T-cell (primary cell): ENCODE results near the gene SEMA4C. TPM values are rescaled to one million over a fixed set of nuclear protein-coding genes. Genes with fewer than 3 reads are reported as not detected.

Experiments
- ATAC-seq, 4 experiments: fragments of 200-7000 bp in 3 of 4; fragments of 150-1000 bp in 1 of 4; cut with Tn5 transposase; replicated peaks in 1 of 4; 1 replicate in 3 of 4; 2 replicates in 1 of 4; pipeline ENCODE4 v1.10.0; 2021; ENCODE audit warnings: moderate library complexity in 3 of 4, mild to moderate bottlenecking in 2 of 4, moderate number of reproducible peaks in 1 of 4
- CTCF ChIA-PET, 2 donors: fragments of 300-600 bp; sonication (Branson Sonifier 250); formaldehyde crosslinking; loops; one replicate each; lab custom pipeline; 2022; ENCODE audit warnings: antibody characterized with exemption in 2 of 2; lab: Charles Lee
- POLR2A ChIA-PET, 2 donors: fragments of 300-600 bp; sonication (Branson Sonifier 250); formaldehyde crosslinking; loops; one replicate each; lab custom pipeline; 2022; ENCODE audit warnings: antibody characterized with exemption in 2 of 2; lab: Charles Lee
- DNase-seq, 35 experiments: peaks; one replicate each; pipeline versions ENCODE4 v3.0.0 to v3.0.0-alpha.2; 2013 to 2023
- H3K27ac ChIP-seq: one replicate; pipeline ENCODE4 v1.5.1; 2013; ENCODE audit warnings: low read length
- H3K27me3 ChIP-seq, 2 experiments: replicated peaks in 1 of 2; 1 replicate in 1 of 2; 2 replicates in 1 of 2; pipeline versions ENCODE4 v1.6.1 to v1.7.0; 2013; ENCODE audit warnings: low read length in 1 of 2, mixed read lengths in 1 of 2; ENCODE audit not compliant: control insufficient read depth in 2 of 2, insufficient read depth in 2 of 2; ENCODE audit errors: extremely low read depth in 1 of 2
- H3K36me3 ChIP-seq, 2 donors: 1 replicate in 1 of 2; 2 replicates in 1 of 2; pipeline versions ENCODE4 v1.6.1 to v1.7.0; 2013; ENCODE audit warnings: low read length in 1 of 2; ENCODE audit not compliant: control insufficient read depth in 2 of 2, insufficient read depth in 1 of 2; ENCODE audit errors: extremely low read depth in 1 of 2
- H3K4me1 ChIP-seq, 2 experiments: 1 replicate in 1 of 2; 2 replicates in 1 of 2; pipeline versions ENCODE4 v1.6.1 to v1.7.0; 2013; ENCODE audit warnings: low read length in 2 of 2, mixed read lengths in 1 of 2; ENCODE audit not compliant: insufficient read depth in 2 of 2, control insufficient read depth in 1 of 2; ENCODE audit errors: extremely low read depth in 1 of 2
- H3K4me3 ChIP-seq, 2 donors: 1 replicate in 1 of 2; 2 replicates in 1 of 2; pipeline versions ENCODE4 v1.5.1 to v1.7.0; 2013; ENCODE audit warnings: mild to moderate bottlenecking in 2 of 2, low read length in 1 of 2, moderate library complexity in 1 of 2; ENCODE audit not compliant: control insufficient read depth in 1 of 2; ENCODE audit errors: extremely low read depth in 1 of 2
- H3K9me3 ChIP-seq: 2 replicates; pipeline ENCODE4 v1.7.0; 2013
- H3K27ac Mint-ChIP-seq, 2 donors: one replicate each; pipeline ENCODE4 v1.8.0; 2020 to 2021; ENCODE audit warnings: mild to moderate bottlenecking in 2 of 2, mixed read lengths in 2 of 2
- H3K27me3 Mint-ChIP-seq, 2 donors: one replicate each; pipeline ENCODE4 v1.8.0; 2021 to 2022; ENCODE audit warnings: mixed read lengths in 2 of 2
- H3K36me3 Mint-ChIP-seq: one replicate; pipeline ENCODE4 v1.8.0; 2021; ENCODE audit warnings: mixed read lengths
- H3K4me1 Mint-ChIP-seq, 3 donors: one replicate each; pipeline ENCODE4 v1.8.0; 2020 to 2022; ENCODE audit warnings: mixed read lengths in 3 of 3, mild to moderate bottlenecking in 1 of 3
- H3K4me3 Mint-ChIP-seq, 3 donors: one replicate each; pipeline ENCODE4 v1.8.0; 2020 to 2022; ENCODE audit warnings: mild to moderate bottlenecking in 3 of 3, mixed read lengths in 3 of 3, moderate library complexity in 3 of 3
- H3K9me3 Mint-ChIP-seq, 3 donors: one replicate each; pipeline ENCODE4 v1.8.0; 2020 to 2022; ENCODE audit warnings: mixed read lengths in 3 of 3
- WGBS: methylation state at CpG from one replicate; pipeline ENCODE4 v1.1.5; 2013; ENCODE audit warnings: missing lambda C conversion rate; ENCODE audit not compliant: insufficient coverage; 5-methylcytosine and 5-hydroxymethylcytosine counted together
- total RNA-seq, 35 experiments: library from RNA in 6 of 35; stranded (reverse) in 6 of 35; fragments of 120-200 nt in 1 of 35; gene quantifications; one replicate each; pipeline versions ENCODE4 v1.2.1 to v1.2.4 and lab custom pipeline; 2013 to 2026

Gene SEMA4C
- total RNA-seq, 5 donors from 2014 or later (not counting 1 experiment from before 2014, with no cell fraction given), result 36.3 to 89.0 (median 72.3) TPM

- DNase-seq, result no peak
- Histone ChIP-seq H3K4me3 (no peak overlapping the region), H3K27ac (no peak overlapping the region), H3K27me3 (no peaks in the 10 kb centered on the region), H3K36me3 (no peaks in the 10 kb centered on the region), H3K4me1 (peaks cover 36 to 62% of the 10 kb centered on the region in 2 experiments), H3K9me3 (no peaks in the 10 kb centered on the region)
- ATAC-seq, result no peak
- Mint-ChIP-seq H3K4me1 (peaks cover 69 to 77% (median 71%) of the 10 kb centered on the region in 3 donors), H3K27me3 (no peaks in the 10 kb centered on the region), H3K36me3 (no peaks in the 10 kb centered on the region), H3K4me3 (peak overlapping the region in 1 of 3 donors; percentile 0), H3K9me3 (no peaks in the 10 kb centered on the region), H3K27ac (peak overlapping the region; percentile 86 to 92)
- ChIA-PET POLR2A (interaction anchor here in 1 of 2 donors (1.2 kb wide), 1 partner anchor 28 kb away, joined by 3 read pairs; no protein-coding TSS in a partner anchor), CTCF (interaction anchor here in 1 of 2 donors (0.6 kb wide), 1 partner anchor 27 kb away, joined by 7 read pairs; no protein-coding TSS in a partner anchor)
- 92% methylated on average over 9 of the region's 10 CpGs for WGBS
Measured at GRCh38 chr2:96895032-96895745, 25.3 kb upstream of the SEMA4C start.

GRCh38 chr2:96894151-96894531, 24.3 kb upstream of the SEMA4C start:
- Mint-ChIP-seq H3K9me3 (no peaks in the 10 kb centered on the region), H3K4me1 (peaks cover 70 to 79% (median 74%) of the 10 kb centered on the region in 3 donors), H3K36me3 (no peaks in the 10 kb centered on the region), H3K4me3 (no peak overlapping the region), H3K27ac (no peak overlapping the region), H3K27me3 (no peaks in the 10 kb centered on the region)
- DNase-seq, result no peak
- no peaks in the 10 kb centered on the region for H3K9me3 ChIP-seq
- CTCF ChIA-PET, result no interaction called here
- H3K27ac ChIP-seq, result no peak overlapping the region
- ATAC-seq, result no peak
- no peaks in the 10 kb centered on the region for H3K36me3 ChIP-seq
- peaks cover 36 to 56% of the 10 kb centered on the region in 2 experiments for H3K4me1 ChIP-seq
- no peak overlapping the region for H3K4me3 ChIP-seq
- WGBS, result 100% methylated on average over 1 of the region's 3 CpGs
- POLR2A ChIA-PET, result no interaction called here
- no peaks in the 10 kb centered on the region for H3K27me3 ChIP-seq

- ATAC-seq (no peak), DNase-seq (no peak)
- H3K36me3 ChIP-seq, result no peaks in the 10 kb centered on the region
- Mint-ChIP-seq H3K36me3 (no peaks in the 10 kb centered on the region), H3K9me3 (no peaks in the 10 kb centered on the region), H3K4me3 (peak overlapping the region in 2 of 3 donors; percentile 17 to 52), H3K27ac (peak overlapping the region; percentile 44 to 70), H3K27me3 (no peaks in the 10 kb centered on the region), H3K4me1 (peaks cover 68 to 79% (median 74%) of the 10 kb centered on the region in 3 donors)
- ChIA-PET CTCF (interaction anchor here in 1 of 2 donors (0.6 to 0.9 kb wide), 2 partner anchors 35 to 117 kb away, joined by 3 read pairs; partner anchors contain the start of gene ANKRD39), POLR2A (interaction anchor here in 1 of 2 donors (0.5 kb wide), 1 partner anchor 130 kb away, joined by 3 read pairs; no protein-coding TSS in a partner anchor)
- H3K4me3 ChIP-seq, result no peak overlapping the region
- H3K27me3 ChIP-seq, result no peaks in the 10 kb centered on the region
- WGBS, result 95% methylated on average over 14 of the region's 16 CpGs
- H3K27ac ChIP-seq, result no peak overlapping the region
- peaks cover 35 to 60% of the 10 kb centered on the region in 2 experiments for H3K4me1 ChIP-seq
- no peaks in the 10 kb centered on the region for H3K9me3 ChIP-seq
Measured at GRCh38 chr2:96893289-96894150, 23.6 kb upstream of the SEMA4C start.

GRCh38 chr2:96891591-96892333, 21.9 kb upstream of the SEMA4C start:
- Mint-ChIP-seq H3K27ac (peak overlapping the region; percentile 78 to 87), H3K9me3 (no peaks in the 10 kb centered on the region), H3K4me1 (peaks cover 67 to 76% (median 73%) of the 10 kb centered on the region in 3 donors), H3K27me3 (no peaks in the 10 kb centered on the region), H3K36me3 (no peaks in the 10 kb centered on the region), H3K4me3 (peak overlapping the region in 2 of 3 donors; percentile 21 to 76)
- DNase-seq (peak in 16 of 35 experiments; percentile 17 to 65 (median 35)), ATAC-seq (peak; percentile 76 to 84 (median 80))
- Histone ChIP-seq H3K4me1 (peaks cover 38 to 66% of the 10 kb centered on the region in 2 experiments), H3K4me3 (no peak overlapping the region), H3K27me3 (no peaks in the 10 kb centered on the region), H3K36me3 (no peaks in the 10 kb centered on the region), H3K9me3 (no peaks in the 10 kb centered on the region), H3K27ac (no peak overlapping the region)
- POLR2A ChIA-PET, result no interaction called here
- CTCF ChIA-PET, result interaction anchor here in 1 of 2 donors (0.9 kb wide), 1 partner anchor 63 kb away, joined by 3 read pairs; no protein-coding TSS in a partner anchor
- 37% methylated on average over 6 of the region's 11 CpGs for WGBS

- peaks cover 32 to 57% of the 10 kb centered on the region in 2 experiments for H3K4me1 ChIP-seq
- H3K27me3 ChIP-seq, result no peaks in the 10 kb centered on the region
- no peaks in the 10 kb centered on the region for H3K27me3 Mint-ChIP-seq
- peak overlapping the region; percentile 78 to 87 for H3K27ac Mint-ChIP-seq
- H3K4me1 Mint-ChIP-seq, result peaks cover 60 to 68% (median 67%) of the 10 kb centered on the region in 3 donors
- H3K27ac ChIP-seq, result no peak overlapping the region
- no peaks in the 10 kb centered on the region for H3K36me3 Mint-ChIP-seq
- H3K4me3 ChIP-seq, result no peak overlapping the region
- peak overlapping the region in 2 of 3 donors; percentile 21 to 76 for H3K4me3 Mint-ChIP-seq
- no peaks in the 10 kb centered on the region for H3K9me3 ChIP-seq
- DNase-seq (no peak), ATAC-seq (no peak)
- POLR2A ChIA-PET, result no interaction called here
- H3K9me3 Mint-ChIP-seq, result no peaks in the 10 kb centered on the region
- WGBS, result 91% methylated on average over 6 of the region's 6 CpGs
- CTCF ChIA-PET, result interaction anchor here in 1 of 2 donors (0.9 kb wide), 1 partner anchor 62 kb away, joined by 3 read pairs; no protein-coding TSS in a partner anchor
- no peaks in the 10 kb centered on the region for H3K36me3 ChIP-seq
Measured at GRCh38 chr2:96890726-96891385, 21.0 kb upstream of the SEMA4C start.
